ENCODE data around the gene CASP12. TPM values are rescaled to one million over a fixed set of nuclear protein-coding genes. Genes with fewer than 3 reads are reported as not detected.
A peak's percentile ranks its signal among the peaks of the same experiment; 100 is the strongest.

Gene CASP12
- total RNA-seq, 3 donors from 2014 or later: 1.1 to 7.9 (median 1.6) TPM

DNA sequence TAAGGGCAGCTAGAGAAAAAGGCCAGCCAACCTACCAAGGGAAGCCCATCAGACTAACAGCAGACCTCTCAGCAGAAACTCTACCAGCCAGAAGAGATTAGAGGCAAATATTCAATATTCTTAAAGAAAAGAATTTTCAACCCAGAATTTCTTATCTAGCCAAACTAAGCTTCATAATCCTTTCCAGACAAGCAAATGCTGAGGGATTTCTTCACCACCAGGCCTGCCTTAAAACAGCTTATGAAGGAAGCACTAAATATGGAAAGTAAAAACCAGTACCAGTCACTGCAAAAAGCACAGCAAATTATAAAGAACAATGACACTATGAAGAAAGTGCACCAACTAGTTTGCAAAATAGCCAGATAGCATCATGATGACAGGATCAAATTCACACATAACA lies 30.6 kb upstream of the CASP12 start:
- no peaks in the 10 kb centered on the region for H3K27me3 ChIP-seq
- intact Hi-C loops (cut with DNase I; ENCODE audit: low total_unique reads): no loop called here
- H3K4me1 ChIP-seq: no peaks in the 10 kb centered on the region
- no peaks in the 10 kb centered on the region for H3K36me3 ChIP-seq
- H3K27ac ChIP-seq: no peak overlapping the region
- no peak for TF ChIP-seq POLR2A (IDR thresholded peaks at IDR 0.05)
- TF ChIP-seq, protein P1, sequence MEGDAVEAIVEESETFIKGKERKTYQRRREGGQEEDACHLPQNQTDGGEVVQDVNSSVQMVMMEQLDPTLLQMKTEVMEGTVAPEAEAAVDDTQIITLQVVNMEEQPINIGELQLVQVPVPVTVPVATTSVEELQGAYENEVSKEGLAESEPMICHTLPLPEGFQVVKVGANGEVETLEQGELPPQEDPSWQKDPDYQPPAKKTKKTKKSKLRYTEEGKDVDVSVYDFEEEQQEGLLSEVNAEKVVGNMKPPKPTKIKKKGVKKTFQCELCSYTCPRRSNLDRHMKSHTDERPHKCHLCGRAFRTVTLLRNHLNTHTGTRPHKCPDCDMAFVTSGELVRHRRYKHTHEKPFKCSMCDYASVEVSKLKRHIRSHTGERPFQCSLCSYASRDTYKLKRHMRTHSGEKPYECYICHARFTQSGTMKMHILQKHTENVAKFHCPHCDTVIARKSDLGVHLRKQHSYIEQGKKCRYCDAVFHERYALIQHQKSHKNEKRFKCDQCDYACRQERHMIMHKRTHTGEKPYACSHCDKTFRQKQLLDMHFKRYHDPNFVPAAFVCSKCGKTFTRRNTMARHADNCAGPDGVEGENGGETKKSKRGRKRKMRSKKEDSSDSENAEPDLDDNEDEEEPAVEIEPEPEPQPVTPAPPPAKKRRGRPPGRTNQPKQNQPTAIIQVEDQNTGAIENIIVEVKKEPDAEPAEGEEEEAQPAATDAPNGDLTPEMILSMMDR (IDR thresholded peaks at IDR 0.05): no peak
- no peak for TF ChIP-seq POLR2AphosphoS5 (IDR thresholded peaks at IDR 0.05)
- H3K4me3 ChIP-seq: no peak overlapping the region
- DNase-seq (ENCODE audit: low spot score in 2 of 2): no peak
- H3K9me3 ChIP-seq: peaks cover 0 to 8% of the 10 kb centered on the region in 2 donors

GRCh38 chr11:104926771-104927611 lies 28.7 kb upstream of the CASP12 start:
- no peak overlapping the region for H3K4me3 ChIP-seq
- intact Hi-C loops (cut with DNase I; ENCODE audit: low total_unique reads): no loop called here
- H3K36me3 ChIP-seq: no peaks in the 10 kb centered on the region
- TF ChIP-seq, protein P1 (IDR thresholded peaks at IDR 0.05): no peak
- no peak for TF ChIP-seq POLR2A (IDR thresholded peaks at IDR 0.05)
- no peak for DNase-seq (ENCODE audit: low spot score in 2 of 2)
- peaks cover 0 to 8% of the 10 kb centered on the region in 2 donors for H3K9me3 ChIP-seq
- H3K27me3 ChIP-seq: no peaks in the 10 kb centered on the region
- H3K27ac ChIP-seq: no peak overlapping the region
- H3K4me1 ChIP-seq: no peaks in the 10 kb centered on the region

DNA sequence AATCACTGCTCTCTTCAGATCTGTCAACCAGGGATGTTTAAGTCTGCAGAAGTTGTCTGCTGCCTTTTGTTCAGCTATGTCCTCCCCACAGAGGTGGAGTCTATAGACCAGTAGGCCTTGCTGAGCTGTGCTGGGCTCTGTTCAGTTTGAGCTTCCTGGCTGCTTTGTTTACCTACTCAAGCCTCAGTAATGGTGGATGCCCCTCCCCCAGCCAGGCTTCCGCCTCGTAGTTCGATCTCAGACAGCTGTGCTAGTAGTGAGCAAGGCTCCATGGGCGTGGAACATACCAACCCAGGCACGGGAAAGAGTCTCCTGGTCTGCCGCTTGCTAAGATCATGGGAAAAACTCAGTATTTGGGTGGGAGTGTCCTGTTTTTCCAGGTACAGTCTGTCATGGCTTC lies 27.6 kb upstream of the CASP12 start:
- TF ChIP-seq, protein P1 (IDR thresholded peaks at IDR 0.05): no peak
- TF ChIP-seq POLR2AphosphoS5 (IDR thresholded peaks at IDR 0.05): no peak
- no peak for TF ChIP-seq POLR2A (IDR thresholded peaks at IDR 0.05)
- DNase-seq (ENCODE audit: low spot score in 2 of 2): no peak
- intact Hi-C loops (cut with DNase I; ENCODE audit: low total_unique reads): no loop called here
- Histone ChIP-seq H3K9me3 (peaks cover 0 to 8% of the 10 kb centered on the region in 2 donors), H3K27ac (no peak overlapping the region), H3K4me3 (no peak overlapping the region), H3K27me3 (no peaks in the 10 kb centered on the region), H3K36me3 (no peaks in the 10 kb centered on the region), H3K4me1 (no peaks in the 10 kb centered on the region)

DNA sequence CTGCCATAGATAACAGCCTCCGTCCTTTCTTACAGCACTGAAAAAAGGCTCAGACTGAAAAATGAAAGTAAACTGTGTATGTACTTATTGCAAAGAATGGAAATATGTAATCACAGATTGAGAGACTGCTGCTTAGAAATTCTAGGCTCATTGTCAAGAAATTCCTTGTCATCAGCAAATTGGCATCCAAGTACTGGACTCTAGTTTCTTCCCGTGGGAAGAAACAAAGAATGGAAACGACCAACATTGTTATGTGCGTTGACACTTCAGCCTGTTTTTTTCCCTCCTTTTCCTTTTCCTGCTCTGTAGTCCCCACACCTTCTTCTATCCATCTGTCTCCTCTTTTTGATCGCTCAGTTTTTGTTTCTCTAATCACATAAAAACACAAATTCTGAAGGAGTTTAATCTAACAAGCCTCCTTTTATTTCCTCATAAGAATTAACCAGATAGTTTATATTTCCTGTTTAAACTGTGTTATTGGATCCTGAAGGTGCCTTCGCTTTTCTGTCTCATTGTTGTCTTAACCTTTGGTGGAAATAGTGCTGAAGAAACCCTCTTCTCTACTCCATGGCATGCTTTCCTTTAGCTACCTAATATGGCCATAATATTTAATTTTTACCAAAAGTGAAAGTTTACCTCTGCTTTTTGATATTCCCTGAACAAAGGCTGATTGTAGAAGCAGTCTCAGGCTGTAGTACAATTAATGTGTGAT lies 20.0 kb upstream of the CASP12 start:
- H3K27ac ChIP-seq: peak overlapping the region; percentile 71 to 79
- TF ChIP-seq POLR2AphosphoS5 (IDR thresholded peaks at IDR 0.05) (no peak), POLR2A (IDR thresholded peaks at IDR 0.05) (no peak)
- TF ChIP-seq, protein P1 (IDR thresholded peaks at IDR 0.05): no peak
- intact Hi-C loops (cut with DNase I; ENCODE audit: low total_unique reads): no loop called here

More for the DNA sequence above, 20.0 kb upstream of the CASP12 start:
- no peak for DNase-seq (ENCODE audit: low spot score in 2 of 2)
- Histone ChIP-seq H3K9me3 (no peaks in the 10 kb centered on the region), H3K4me3 (peak overlapping the region; percentile 46 to 63 (median 48)), H3K4me1 (no peaks in the 10 kb centered on the region), H3K36me3 (no peaks in the 10 kb centered on the region), H3K27me3 (no peaks in the 10 kb centered on the region)

Data from breast epithelium (tissue), 4 donors.